ENCODE data around the gene CLPTM1. TPM values are rescaled to one million over a fixed set of nuclear protein-coding genes. Genes with fewer than 3 reads are reported as not detected.
A peak's percentile ranks its signal among the peaks of the same experiment; 100 is the strongest.

CLPTM1 gene
- total RNA-seq, 2 donors from 2014 or later = 113 to 129 TPM

DNA sequence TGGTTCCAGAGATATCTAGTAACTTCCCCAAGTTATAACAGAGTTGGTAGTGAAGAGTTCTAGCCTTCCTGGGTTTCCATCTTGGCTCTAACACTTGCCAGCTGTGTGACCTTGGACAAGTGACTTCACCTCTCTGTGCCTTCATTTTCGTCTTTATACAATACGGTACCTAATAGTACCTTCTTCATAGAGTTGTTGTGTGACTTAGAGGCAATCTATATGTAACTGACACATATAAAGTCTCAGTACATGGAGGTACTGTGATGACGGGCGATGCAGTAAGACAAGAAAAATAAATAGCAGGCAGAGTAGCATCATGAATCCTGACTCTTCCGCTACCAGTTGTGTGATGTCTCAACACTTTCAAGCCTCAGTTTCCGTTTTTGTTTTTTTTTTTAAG lies 75.6 kb downstream of the CLPTM1 start:
- ATAC-seq (no peak), DNase-seq (no peak)
- intact Hi-C loops (cut with DNase I, micrococcal nuclease) = no loop called here

DNA sequence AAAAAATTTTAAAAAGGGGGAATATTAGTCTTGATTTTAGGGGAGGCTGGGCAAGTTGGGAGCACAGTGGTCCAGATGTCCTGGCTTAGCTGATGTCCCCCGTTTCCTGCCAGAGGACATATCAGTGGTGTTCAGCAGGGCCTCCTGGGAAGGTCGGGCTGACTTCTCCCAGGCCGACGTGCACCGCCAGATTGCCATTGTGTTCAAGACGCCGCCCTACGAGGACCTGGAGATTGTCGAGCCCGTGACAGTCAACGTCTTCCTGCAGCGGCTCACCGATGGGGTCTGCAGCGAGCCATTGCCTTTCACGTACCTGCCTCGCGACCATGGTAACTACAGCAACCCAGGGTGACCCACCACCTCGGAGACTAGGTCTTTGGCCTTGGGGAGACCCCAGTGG lies 77.2 kb downstream of the CLPTM1 start:
- DNase-seq (no peak), ATAC-seq (no peak)
- intact Hi-C loops (cut with DNase I, micrococcal nuclease) = no loop called here

DNA sequence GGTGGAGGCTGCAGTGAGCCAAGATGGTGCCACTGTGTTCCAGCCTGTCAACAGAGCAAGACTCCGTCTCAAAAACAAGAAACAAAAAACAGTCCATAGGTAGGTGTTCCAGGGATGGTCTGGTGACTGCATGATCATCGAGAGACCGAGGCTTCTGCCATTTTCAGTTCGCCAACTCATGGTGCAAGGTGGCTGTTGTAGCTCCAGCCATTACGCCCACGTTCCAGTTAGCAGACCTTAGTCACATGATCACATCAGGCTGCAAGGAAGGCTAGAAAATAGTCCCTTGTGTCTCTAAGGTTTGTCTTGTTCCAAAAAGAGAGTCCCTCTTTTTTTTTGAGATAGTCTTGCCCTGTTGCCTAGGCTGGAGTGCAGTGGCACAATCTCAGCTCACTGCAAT lies 80.6 kb downstream of the CLPTM1 start:
- intact Hi-C loops (cut with DNase I, micrococcal nuclease) = no loop called here
- ATAC-seq (no peak), DNase-seq (no peak)

DNA sequence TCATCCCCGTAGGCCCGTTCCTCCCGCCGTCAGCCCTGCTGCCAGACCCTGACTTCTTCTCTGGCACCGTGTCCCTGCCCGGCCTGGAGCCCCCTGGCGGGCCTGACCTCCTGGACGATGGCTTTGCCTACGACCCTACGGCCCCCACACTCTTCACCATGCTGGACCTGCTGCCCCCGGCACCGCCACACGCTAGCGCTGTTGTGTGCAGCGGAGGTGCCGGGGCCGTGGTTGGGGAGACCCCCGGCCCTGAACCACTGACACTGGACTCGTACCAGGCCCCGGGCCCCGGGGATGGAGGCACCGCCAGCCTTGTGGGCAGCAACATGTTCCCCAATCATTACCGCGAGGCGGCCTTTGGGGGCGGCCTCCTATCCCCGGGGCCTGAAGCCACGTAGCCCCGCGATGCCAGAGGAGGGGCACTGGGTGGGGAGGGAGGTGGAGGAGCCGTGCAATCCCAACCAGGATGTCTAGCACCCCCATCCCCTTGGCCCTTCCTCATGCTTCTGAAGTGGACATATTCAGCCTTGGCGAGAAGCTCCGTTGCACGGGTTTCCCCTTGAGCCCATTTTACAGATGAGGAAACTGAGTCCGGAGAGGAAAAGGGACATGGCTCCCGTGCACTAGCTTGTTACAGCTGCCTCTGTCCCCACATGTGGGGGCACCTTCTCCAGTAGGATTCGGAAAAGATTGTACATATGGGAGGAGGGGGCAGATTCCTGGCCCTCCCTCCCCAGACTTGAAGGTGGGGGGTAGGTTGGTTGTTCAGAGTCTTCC lies 82.4 kb downstream of the CLPTM1 start:
- no peak for ATAC-seq
- no peak for DNase-seq
- intact Hi-C loops (cut with DNase I, micrococcal nuclease) = no loop called here

DNA sequence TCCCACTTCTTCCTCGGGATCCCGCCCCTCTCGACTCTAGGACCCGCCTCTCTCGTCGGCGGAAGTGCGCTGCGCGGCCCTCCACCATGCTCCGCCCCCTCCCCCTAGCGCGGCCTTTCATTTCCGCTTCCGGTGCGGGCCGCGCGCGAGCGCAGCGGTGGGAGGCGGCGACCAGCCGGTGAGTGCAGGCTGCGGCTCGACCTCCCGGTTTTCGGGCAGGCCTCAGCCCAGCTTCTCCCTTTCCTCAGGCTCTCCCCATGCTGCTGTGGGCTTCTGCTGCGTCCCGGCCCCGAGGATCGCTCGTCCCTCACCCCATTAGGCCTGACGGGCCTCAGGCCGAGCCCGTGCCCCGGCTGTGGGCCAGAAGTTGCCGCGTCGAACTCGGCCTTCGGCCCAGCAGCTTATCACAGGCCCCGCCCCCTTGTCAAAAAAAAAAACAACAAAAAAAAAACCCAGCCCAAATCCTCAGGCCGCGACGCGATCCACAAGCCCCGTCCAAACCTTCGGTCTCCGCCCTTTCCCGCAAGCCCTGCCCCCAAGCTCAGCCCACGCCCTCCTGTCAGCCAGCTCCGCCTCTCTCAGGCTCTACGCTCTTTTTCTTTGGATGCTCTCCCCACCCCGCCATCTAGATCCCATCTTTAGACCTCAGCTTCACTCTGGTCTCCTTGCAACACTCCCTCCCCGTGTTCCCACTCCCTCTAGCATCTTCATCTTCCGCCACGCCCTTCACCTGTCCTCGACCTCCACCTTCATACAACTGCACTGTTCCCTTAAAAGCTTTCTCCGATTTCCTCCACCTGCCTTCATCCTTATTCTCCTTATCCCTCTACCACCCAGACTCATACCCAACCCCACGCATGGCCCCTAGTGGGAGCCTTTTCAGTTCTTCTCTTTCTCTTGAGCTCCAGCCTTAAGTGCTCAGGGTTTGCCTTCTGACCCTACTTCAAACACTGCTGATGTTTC lies 84.0 kb downstream of the CLPTM1 start, which contains the start of gene CLASRP:
Gene CLASRP, plus strand, starts transcription at position 115 of the 963 bp plus-strand sequence. CDS start 1,168 bp downstream, outside the sequence.
- intact Hi-C loops (cut with DNase I, micrococcal nuclease) = no loop called here
- peak; percentile 98 for ATAC-seq
- peak; percentile 92 to 94 for DNase-seq

DNA sequence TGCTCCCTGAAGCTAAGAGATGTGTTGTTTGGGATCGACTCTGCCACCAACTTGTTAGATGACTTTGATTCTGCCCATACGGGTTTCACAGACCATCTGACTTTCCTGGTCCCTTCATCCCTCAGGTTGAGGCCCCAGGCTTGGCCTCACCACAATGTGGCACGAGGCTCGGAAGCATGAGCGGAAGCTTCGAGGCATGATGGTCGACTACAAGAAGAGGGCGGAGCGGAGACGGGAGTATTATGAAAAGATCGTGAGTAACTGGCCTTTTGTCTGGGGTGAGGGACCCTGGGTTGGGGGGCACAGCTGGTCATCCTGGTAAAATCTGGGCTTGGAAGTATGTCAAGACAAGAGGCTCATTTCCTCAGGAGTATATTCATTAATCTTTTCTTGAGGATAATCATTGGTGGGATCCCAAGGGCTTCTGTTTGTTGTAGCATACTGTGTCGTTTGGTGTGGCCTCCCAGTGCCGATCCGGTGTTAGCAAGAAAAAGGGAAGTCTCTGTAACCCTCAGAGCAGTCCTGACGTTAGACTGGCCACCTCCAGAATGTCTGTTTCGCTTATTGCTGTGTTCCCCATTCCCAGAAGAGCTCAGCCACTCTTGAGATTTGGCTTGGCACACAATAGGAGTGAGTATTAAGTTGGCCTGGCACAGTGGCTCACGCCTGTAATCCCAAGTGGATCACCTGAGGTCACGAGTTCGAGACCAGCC lies 85.0 kb downstream of the CLPTM1 start:
- ATAC-seq = no peak
- intact Hi-C loops (cut with DNase I, micrococcal nuclease) = no loop called here
- DNase-seq = no peak

DNA sequence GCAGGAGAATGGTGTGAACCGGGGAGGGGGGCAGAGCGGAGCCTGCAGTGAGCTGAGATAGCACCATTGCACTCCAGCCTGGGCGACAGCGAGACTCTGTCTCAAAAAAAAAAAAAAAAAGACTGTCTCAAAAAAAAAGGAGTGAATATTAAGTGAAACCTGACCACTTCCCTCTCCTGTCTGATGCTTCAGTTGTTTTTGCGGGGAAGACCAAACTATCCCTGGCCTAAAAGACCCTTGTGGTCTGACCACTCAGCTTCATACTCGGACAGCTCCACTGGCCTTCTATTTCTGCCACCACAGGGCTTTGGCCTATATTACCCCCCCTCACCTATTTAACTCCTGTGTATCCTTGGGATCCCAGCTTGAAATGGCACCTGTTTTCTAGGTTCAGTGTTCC lies 85.9 kb downstream of the CLPTM1 start:
- intact Hi-C loops (cut with DNase I, micrococcal nuclease) = no loop called here
- ATAC-seq = no peak
- no peak for DNase-seq

Other genes with a start within 250 kb of the CLPTM1 start
- 100 to 1,000 TPM in 1 of 2 donors, 10 to 100 TPM in 1; 81.5 to 103 TPM for gene BCL3, start 206.7 kb upstream of the CLPTM1 start, total RNA-seq
- gene CBLC, start 177.5 kb upstream of the CLPTM1 start, total RNA-seq = 10 to 100 TPM; 79.1 to 84.4 TPM
- 10 to 100 TPM; 21.4 to 21.7 TPM for gene BCAM, start 146.3 kb upstream of the CLPTM1 start, total RNA-seq
- 100 to 1,000 TPM; 112 to 125 TPM for gene NECTIN2, start 109.1 kb upstream of the CLPTM1 start, total RNA-seq
- 10 to 100 TPM; 48.7 to 80.0 TPM for gene TOMM40, start 64.1 kb upstream of the CLPTM1 start, total RNA-seq
- 10 to 100 TPM; 14.6 to 88.2 TPM for gene APOE, start 49.6 kb upstream of the CLPTM1 start, total RNA-seq
- gene APOC1, start 40.8 kb upstream of the CLPTM1 start, total RNA-seq = 10 to 100 TPM in 1 of 2 donors, 1 to 10 TPM in 1; 2.8 to 23.8 TPM
- gene APOC4, start 13.1 kb upstream of the CLPTM1 start, total RNA-seq = not detected
- 1 to 10 TPM in 1 of 2 donors, not detected in 1; 4.4 TPM for gene APOC2, start 9.3 kb upstream of the CLPTM1 start, total RNA-seq
- gene RELB, start 46.1 kb downstream of the CLPTM1 start, total RNA-seq = 10 to 100 TPM; 11.8 to 40.9 TPM
- gene CLASRP, start 83.7 kb downstream of the CLPTM1 start, total RNA-seq = 10 to 100 TPM; 65.3 to 92.8 TPM
- 1 to 10 TPM; 4.0 to 6.1 TPM for gene ZNF296, start 121.1 kb downstream of the CLPTM1 start, total RNA-seq
- 10 to 100 TPM; 18.1 to 22.8 TPM for gene GEMIN7, start 123.9 kb downstream of the CLPTM1 start, total RNA-seq
- gene PPP1R37, start 137.8 kb downstream of the CLPTM1 start, total RNA-seq = 10 to 100 TPM; 31.6 to 33.1 TPM
- gene NKPD1, start 205.6 kb downstream of the CLPTM1 start, total RNA-seq = under 1 TPM; 0.08 to 0.15 TPM
- 10 to 100 TPM; 45.0 to 46.9 TPM for gene TRAPPC6A, start 222.9 kb downstream of the CLPTM1 start, total RNA-seq
- 10 to 100 TPM; 11.2 to 13.5 TPM for gene BLOC1S3, start 223.4 kb downstream of the CLPTM1 start, total RNA-seq

Measured in left colon (tissue), 2 donors.